HG02759 (cell line): ENCODE measurements around the gene KRTAP2-3.
"Not testable (repeated sequence)": the region's sequence is repeated elsewhere in the genome, so short reads cannot be mapped to it uniquely, and the experiment has no call there.

Source experiments
- ATAC-seq: cut with Tn5 transposase; IDR thresholded peaks from one replicate; pipeline ENCODE4 v1.9.1; 2021; ENCODE audit warnings: mild to moderate bottlenecking, moderate library complexity; ENCODE audit not compliant: unreplicated experiment

The KRTAP2-3 gene, protein sequence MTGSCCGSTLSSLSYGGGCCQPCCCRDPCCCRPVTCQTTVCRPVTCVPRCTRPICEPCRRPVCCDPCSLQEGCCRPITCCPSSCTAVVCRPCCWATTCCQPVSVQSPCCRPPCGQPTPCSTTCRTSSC

DNA sequence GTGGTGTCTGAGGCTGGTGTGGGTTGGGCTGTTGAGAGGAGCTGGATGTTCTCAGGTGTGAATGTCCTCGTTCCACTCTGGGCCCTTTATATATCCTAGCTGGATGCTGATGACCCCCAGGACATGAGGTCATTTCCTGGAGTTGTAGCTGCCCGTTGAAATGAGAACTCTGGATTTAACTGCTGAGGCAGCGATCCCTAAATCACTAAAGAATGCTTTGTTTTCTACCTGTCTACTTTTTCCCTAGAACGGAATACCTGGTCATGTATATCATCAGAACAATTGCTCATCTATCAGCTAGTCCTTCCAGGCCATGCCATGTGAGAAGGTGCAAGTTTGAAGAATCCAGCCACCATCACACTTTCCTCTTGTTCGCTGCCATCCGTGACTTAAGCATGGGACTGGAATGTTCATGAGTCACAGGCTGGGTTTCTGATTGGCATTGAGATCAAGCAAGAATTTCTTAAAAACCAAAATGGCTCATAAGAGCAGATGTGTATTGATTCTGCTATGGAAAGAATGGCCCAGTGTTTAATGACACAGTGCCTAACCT, at the start of gene KRTAP2-3:
Gene KRTAP2-3 (minus strand): TSS at position 63 of the 553 bp plus-strand sequence. CDS start 64 bp downstream, outside the sequence.
- no peak for ATAC-seq

DNA sequence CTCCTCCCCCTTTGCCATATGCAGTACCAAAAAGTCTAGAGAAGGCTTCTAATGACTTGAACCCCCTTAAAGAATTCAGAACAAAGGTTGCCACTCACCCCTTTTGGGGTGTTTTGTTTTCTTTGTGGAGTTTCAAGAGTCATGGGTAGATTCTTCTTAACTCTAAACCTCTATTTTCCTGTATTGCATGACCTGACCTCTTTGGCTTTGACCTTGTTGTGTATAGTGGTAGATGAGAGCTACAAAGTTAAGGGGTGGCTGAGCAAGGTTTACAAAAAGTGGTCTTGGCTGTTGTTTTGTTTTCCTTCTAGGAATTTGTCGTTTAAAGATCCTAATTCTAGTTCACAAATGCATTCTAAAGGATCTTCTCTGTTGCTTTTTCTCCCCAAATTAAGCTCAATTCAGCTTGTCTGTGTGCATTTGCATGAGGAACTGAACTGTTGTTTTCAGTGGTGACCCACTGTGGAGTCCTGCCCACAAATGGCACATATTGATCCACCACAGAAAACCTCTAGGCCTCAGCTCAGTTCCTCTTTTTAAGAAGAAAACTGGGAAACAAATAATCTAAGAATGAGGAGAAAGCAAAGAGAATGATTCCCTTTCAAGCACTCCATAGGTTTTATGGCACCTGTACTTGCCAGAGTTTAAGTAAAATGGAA, 48.9 kb upstream of the KRTAP2-3 start:
- ATAC-seq: not testable (repeated sequence)

DNA sequence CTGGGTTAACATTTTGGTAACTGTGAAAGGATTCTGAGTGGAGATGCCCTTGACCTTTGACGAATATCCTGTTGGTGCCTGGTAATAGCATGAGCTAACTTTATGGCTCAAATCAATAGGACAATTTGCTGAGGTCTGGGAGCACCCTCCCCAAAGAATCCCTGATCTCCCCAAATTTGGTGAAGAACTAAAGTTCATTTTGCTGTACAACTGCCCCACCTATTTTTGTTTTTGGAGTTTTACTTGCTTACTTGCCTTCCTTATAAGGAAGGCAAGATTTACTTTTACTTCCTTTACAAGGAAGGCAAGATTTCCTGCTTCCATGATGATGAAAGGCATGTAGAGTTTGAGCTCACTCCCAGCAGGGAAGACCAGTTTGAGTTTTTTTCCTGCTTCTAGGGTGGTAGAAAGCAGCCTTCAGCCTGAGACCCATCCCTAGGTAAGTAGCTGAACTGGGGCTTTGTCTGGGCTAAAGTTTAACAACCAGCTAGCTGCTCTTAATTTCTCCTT, 48.1 kb upstream of the KRTAP2-3 start:
- ATAC-seq: no peak

GRCh38 chr17:41105347-41105746, 45.4 kb upstream of the KRTAP2-3 start, which contains the start of gene KRTAP4-9:
KRTAP4-9 (plus strand) TSS chr17:41105389; CDS start chr17:41105389, 0 bp downstream.
- not testable (repeated sequence) for ATAC-seq

DNA sequence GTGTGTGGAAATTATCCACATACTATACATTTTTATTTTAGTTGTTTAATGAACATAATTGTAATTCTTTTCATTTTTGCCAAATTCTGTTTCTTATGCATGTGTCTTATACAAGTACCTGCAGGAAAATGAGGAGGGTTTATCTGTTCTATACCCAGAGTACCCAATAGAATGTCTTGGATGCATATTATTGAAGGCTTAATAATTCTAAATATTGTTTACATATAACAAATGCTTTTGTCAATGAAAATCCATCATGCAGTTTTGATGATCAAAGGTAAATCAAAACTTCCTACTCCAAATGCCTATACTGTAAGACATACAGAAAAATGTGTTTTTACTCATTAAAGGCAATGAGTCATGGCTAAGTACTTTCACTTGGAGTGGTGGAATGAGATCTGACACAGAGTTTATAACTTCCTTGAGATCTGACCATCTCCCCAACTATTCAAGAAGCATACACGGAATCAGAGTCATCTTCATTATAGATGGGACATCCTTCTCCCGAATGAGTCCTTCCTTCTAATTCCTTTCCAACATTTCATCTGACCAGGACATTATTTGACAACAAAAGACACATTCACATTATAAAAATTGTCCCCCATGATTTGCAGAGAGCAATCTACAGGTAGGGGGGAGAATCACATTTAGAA, 44.6 kb upstream of the KRTAP2-3 start:
- ATAC-seq: not testable (repeated sequence)

DNA sequence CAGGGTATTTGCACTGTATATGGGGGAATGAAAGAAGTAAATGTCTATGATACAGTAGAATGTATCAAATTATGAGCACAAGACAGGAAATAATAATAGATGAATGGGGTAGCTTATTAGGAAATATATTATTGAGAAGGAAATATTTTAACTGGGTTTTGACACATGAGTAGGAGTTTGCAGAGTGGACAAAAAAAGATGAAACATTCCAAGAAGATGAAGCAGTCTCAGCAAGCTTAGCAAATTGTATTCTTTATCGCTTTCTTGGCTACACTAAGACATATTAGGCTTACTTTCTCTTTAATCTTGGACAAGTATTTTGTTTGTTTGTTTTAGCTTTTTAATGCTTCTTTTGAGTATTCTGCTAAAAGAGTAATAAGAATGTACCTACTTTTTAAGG, 44.0 kb upstream of the KRTAP2-3 start:
- ATAC-seq: no peak

DNA sequence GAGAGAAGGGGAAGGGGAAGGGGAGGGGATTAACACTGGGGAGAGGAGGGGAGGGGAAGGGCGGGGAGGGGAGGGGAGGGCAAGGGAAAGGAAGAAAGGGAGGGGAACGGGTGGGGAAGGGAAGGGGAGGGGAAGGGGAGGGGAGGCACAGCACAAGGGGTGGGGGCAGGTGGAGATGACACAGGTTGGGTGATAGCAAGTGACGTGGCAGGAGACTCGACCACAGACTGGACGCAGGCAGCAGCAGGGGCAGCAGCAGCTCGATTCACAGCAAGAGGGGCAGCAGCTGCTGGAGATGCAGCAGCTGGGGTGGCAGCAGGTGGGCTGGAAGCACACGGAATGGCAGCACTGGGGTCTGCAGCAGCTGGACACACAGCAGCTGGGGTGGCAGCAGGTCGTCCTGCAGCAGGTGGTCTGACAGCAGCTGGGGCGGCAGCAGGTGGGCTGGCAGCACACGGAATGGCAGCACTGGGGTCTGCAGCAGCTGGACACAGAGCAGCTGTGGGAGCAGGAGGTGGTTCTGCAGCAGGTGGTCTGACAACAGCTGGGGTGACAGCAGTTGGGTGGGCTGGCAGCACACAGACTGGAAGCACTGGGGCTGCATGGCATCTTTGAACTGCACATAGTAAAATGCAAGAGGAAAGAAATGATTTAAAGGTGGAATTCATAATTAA, 41.8 kb upstream of the KRTAP2-3 start, which contains the start of gene KRTAP4-16:
Gene KRTAP4-16 (minus strand): TSS at position 624 of the 674 bp plus-strand sequence. CDS start 0 bp downstream, at position 624.
- ATAC-seq: no peak

DNA sequence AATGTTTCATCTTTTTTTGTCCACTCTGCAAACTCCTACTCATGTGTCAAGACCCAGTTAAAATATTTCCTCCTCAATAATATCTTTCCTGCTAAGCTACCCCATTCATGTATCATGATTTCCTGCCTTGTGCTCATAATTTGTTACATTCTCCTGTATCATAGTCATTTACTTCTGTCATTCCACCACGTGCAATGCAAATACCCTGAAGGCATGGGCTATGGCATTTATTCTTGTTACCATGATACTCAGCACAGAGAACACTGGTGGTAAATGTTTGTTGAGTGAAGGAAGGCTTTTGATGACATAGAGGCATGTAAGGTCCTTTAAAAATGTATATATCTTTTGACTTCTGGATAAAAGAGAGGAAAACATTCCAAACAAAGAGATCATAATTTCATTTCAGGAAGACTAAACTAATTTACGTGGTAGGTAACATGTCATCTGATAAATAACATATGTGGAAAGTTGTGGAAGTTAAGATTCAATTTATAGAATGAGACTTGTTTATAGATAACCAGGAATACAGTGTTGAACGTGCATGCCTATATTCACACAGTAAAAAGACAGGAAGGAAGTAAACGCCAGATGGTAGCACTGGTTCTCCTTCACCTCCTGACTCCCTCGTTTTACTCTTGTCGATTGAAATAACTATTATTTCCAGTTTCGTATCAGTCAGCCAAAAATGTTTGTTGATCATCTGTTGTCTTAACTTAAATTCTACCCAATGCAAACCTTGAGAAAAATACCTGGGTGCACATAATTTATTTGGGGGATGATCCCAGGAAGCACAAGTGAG, 40.0 kb upstream of the KRTAP2-3 start:
- not testable (repeated sequence) for ATAC-seq

DNA sequence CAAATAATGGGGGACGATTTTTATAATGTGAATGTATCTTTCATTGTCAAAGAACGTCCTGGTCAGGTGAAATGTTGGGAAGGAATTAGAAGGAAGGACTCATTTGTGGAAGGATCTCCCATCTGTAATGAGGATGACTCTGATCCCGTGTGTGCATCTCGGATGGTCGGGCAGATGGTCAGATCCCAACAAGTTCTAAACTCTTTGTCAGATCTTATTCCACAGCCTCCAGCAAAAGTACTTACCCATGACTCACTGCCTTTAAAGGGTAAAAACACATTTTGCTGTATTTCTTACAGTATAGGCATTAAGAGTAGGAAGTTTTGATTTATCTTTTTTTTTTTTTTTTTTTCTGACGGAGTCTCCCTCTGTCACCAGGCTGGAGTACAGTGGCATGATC, 38.6 kb upstream of the KRTAP2-3 start:
- ATAC-seq: no peak

GRCh38 chr17:41098042-41098441, 38.1 kb upstream of the KRTAP2-3 start, which contains the start of gene KRTAP4-8:
KRTAP4-8 (minus strand) TSS chr17:41098142; CDS start chr17:41098084, 58 bp downstream.
- ATAC-seq: no peak

GRCh38 chr17:41096055-41096454, 36.1 kb upstream of the KRTAP2-3 start:
- no peak for ATAC-seq

DNA sequence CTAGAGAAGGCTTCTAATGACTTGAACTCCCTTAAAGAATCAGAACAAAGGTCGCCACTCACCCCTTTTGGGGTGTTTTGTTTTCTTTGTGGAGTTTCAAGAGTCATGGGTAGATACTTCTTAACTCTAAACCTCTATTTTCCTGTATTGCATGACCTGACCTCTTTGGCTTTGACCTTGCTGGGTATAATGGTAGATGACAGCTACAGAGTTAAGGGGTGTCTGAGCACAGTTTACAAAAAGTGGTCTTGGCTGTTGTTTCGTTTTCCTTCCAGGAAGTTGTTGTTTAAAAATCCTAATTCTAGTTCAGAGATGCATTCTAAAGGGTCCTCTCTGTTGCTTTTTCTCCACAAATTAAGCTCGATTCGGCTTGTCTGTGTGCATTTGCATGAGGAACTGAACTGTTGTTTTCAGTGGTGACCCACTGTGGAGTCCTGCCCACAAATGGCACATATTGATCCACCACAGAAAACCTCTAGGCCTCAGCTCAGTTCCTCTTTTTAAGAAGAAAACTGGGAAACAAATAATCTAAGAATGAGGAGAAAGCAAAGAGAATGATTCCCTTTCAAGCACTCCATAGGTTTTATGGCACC, 28.9 kb upstream of the KRTAP2-3 start:
- ATAC-seq: not testable (repeated sequence)

GRCh38 chr17:41084100-41084856, 24.4 kb upstream of the KRTAP2-3 start, which contains the start of gene KRTAP4-7:
KRTAP4-7 (plus strand) TSS chr17:41084150; CDS start chr17:41084207, 57 bp downstream.
- ATAC-seq: not testable (repeated sequence)

GRCh38 chr17:41083427-41083826, 23.5 kb upstream of the KRTAP2-3 start:
- not testable (repeated sequence) for ATAC-seq

DNA sequence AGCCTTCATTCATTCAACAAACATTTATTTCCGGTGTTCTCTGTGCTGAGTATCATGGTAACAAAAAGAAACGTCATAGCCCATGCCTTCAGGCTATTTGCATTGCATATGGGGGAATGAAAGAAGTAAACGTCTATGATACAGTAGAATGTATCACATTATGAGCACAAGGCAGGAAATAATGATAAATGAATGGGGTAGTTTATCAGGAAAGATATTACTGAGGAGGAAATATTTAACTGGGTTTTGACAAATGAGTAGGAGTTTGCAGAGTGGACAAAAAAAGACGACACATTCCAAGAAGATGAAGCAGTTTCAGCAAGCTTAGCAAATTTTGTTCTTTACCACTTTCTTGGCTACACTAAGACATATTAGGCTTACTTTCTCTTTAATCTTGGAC, 22.7 kb upstream of the KRTAP2-3 start:
- no peak for ATAC-seq

- no peak for ATAC-seq
Measured at GRCh38 chr17:41076788-41077187, 16.9 kb upstream of the KRTAP2-3 start.

DNA sequence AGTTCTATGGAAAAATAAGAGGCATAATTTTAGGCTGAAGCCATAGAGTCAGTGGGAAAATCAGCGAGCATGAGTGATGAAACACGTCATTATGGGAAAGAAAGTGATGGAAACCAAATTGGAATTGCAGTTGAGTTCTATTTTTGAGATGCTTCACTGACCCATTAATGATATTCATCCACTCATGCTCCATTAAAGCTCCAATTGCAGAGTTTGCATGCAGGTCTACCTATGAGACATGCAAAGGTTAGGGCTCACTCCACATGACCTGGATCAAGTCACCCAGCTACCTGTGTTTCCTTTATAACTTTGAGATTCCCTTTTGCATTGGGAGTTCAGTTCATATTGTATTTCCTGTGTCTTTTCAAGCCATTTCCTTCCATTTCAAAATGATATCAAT, 13.8 kb upstream of the KRTAP2-3 start:
- ATAC-seq: no peak

GRCh38 chr17:41071606-41072360, 11.9 kb upstream of the KRTAP2-3 start:
- no peak for ATAC-seq
